Measurements from ENCODE around the gene TIAM2.
"Not testable (repeated sequence)": the region's sequence is repeated elsewhere in the genome, so short reads cannot be mapped to it uniquely, and the experiment has no call there.

The TIAM2 gene

GRCh38 chr6:154995254-154996015, at the start of gene TIAM2:
TSS of gene TIAM2 (plus strand) at chr6:154995315. CDS start at chr6:155129224, 133,909 bp downstream.
- peaks cover 6% of the 10 kb centered on the region for H3K4me1 Mint-ChIP-seq
- DNase-seq, result peak; percentile 39 to 43

GRCh38 chr6:154950979-154951344, 44.2 kb upstream of the TIAM2 start:
- peaks cover 6 to 7% of the 10 kb centered on the region in 2 donors for H3K9me3 Mint-ChIP-seq
- no peaks in the 10 kb centered on the region for H3K27me3 Mint-ChIP-seq
- no peak overlapping the region for H3K4me3 Mint-ChIP-seq
- H3K27ac Mint-ChIP-seq, result no peak overlapping the region
- ATAC-seq (peak; percentile 12), DNase-seq (no peak)
- H3K4me1 Mint-ChIP-seq, result peaks cover 32% of the 10 kb centered on the region

More at GRCh38 chr6:154995254-154996015, at the start of gene TIAM2:
- ATAC-seq, result peak; percentile 83
- H3K4me3 Mint-ChIP-seq, result peak within 1 kb of the TSS; percentile 74 to 78
- H3K9me3 Mint-ChIP-seq, result no peaks in the 10 kb centered on the region
- no peak within 1 kb of the TSS for H3K27ac Mint-ChIP-seq
- H3K27me3 Mint-ChIP-seq, result peaks cover 51% of the 10 kb centered on the region

GRCh38 chr6:154951345-154952200, 43.5 kb upstream of the TIAM2 start:
- Mint-ChIP-seq H3K27ac (peak overlapping the region in 1 of 2 donors; percentile 67), H3K4me3 (peak overlapping the region; percentile 20 to 62), H3K4me1 (peaks cover 32% of the 10 kb centered on the region), H3K27me3 (no peaks in the 10 kb centered on the region), H3K9me3 (peaks cover 6 to 7% of the 10 kb centered on the region in 2 donors)
- ATAC-seq (peak; percentile 69), DNase-seq (peak in 1 of 2 donors; percentile 21)

GRCh38 chr6:154953644-154954043, 41.5 kb upstream of the TIAM2 start:
- H3K4me1 Mint-ChIP-seq, result peaks cover 32% of the 10 kb centered on the region
- ATAC-seq (no peak), DNase-seq (no peak)
- H3K27me3 Mint-ChIP-seq, result no peaks in the 10 kb centered on the region
- H3K27ac Mint-ChIP-seq, result no peak overlapping the region
- H3K4me3 Mint-ChIP-seq, result no peak overlapping the region
- H3K9me3 Mint-ChIP-seq, result peaks cover 6 to 7% of the 10 kb centered on the region in 2 donors

GRCh38 chr6:154954347-154954746, 40.8 kb upstream of the TIAM2 start:
- peaks cover 32% of the 10 kb centered on the region for H3K4me1 Mint-ChIP-seq
- ATAC-seq, result no peak
- peaks cover 0 to under 1% of the 10 kb centered on the region in 2 donors for H3K9me3 Mint-ChIP-seq
- H3K27ac Mint-ChIP-seq, result no peak overlapping the region
- no peaks in the 10 kb centered on the region for H3K27me3 Mint-ChIP-seq
- H3K4me3 Mint-ChIP-seq, result no peak overlapping the region
- DNase-seq, result no peak

GRCh38 chr6:154956771-154957522, 38.2 kb upstream of the TIAM2 start:
- no peak for ATAC-seq
- no peak for DNase-seq
- no peak overlapping the region for H3K4me3 Mint-ChIP-seq
- H3K27ac Mint-ChIP-seq, result no peak overlapping the region
- no peaks in the 10 kb centered on the region for H3K27me3 Mint-ChIP-seq
- peaks cover 11% of the 10 kb centered on the region for H3K4me1 Mint-ChIP-seq
- H3K9me3 Mint-ChIP-seq, result no peaks in the 10 kb centered on the region

- no peaks in the 10 kb centered on the region for H3K27me3 Mint-ChIP-seq
These were observed 36.6 kb upstream of the TIAM2 start for GRCh38 chr6:154958469-154958868.

GRCh38 chr6:154960299-154960843, 34.7 kb upstream of the TIAM2 start:
- Mint-ChIP-seq H3K9me3 (no peaks in the 10 kb centered on the region), H3K27me3 (no peaks in the 10 kb centered on the region), H3K4me1 (no peaks in the 10 kb centered on the region), H3K4me3 (no peak overlapping the region), H3K27ac (peak overlapping the region in 1 of 2 donors; percentile 45)
- ATAC-seq (no peak), DNase-seq (no peak)

More at GRCh38 chr6:154958469-154958868, 36.6 kb upstream of the TIAM2 start:
- H3K4me1 Mint-ChIP-seq, result no peaks in the 10 kb centered on the region
- no peak for DNase-seq
- ATAC-seq, result no peak
- H3K4me3 Mint-ChIP-seq, result no peak overlapping the region
- H3K27ac Mint-ChIP-seq, result no peak overlapping the region
- no peaks in the 10 kb centered on the region for H3K9me3 Mint-ChIP-seq

- H3K4me3 Mint-ChIP-seq, result no peak overlapping the region
- no peaks in the 10 kb centered on the region for H3K9me3 Mint-ChIP-seq
- no peaks in the 10 kb centered on the region for H3K27me3 Mint-ChIP-seq
- ATAC-seq (no peak), DNase-seq (no peak)
- H3K27ac Mint-ChIP-seq, result peak overlapping the region in 1 of 2 donors; percentile 72
- no peaks in the 10 kb centered on the region for H3K4me1 Mint-ChIP-seq
These were observed 34.1 kb upstream of the TIAM2 start for GRCh38 chr6:154960854-154961530.

GRCh38 chr6:154962753-154963152, 32.4 kb upstream of the TIAM2 start:
- no peak for ATAC-seq
- H3K27me3 Mint-ChIP-seq, result no peaks in the 10 kb centered on the region
- H3K9me3 Mint-ChIP-seq, result peaks cover 0 to 3% of the 10 kb centered on the region in 2 donors
- no peaks in the 10 kb centered on the region for H3K4me1 Mint-ChIP-seq
- no peak overlapping the region for H3K27ac Mint-ChIP-seq
- no peak for DNase-seq
- H3K4me3 Mint-ChIP-seq, result no peak overlapping the region

- not testable (repeated sequence) for H3K27me3 Mint-ChIP-seq, DNase-seq, ATAC-seq, H3K4me3 Mint-ChIP-seq, H3K9me3 Mint-ChIP-seq, H3K4me1 Mint-ChIP-seq, H3K27ac Mint-ChIP-seq
These were observed 28.9 kb upstream of the TIAM2 start for GRCh38 chr6:154966065-154966770.

- H3K4me1 Mint-ChIP-seq, result no peaks in the 10 kb centered on the region
These were observed 25.3 kb upstream of the TIAM2 start for GRCh38 chr6:154969796-154970195.

GRCh38 chr6:154974485-154975149, 20.5 kb upstream of the TIAM2 start:
- ATAC-seq (no peak), DNase-seq (no peak)
- Mint-ChIP-seq H3K4me1 (no peaks in the 10 kb centered on the region), H3K27ac (no peak overlapping the region), H3K4me3 (no peak overlapping the region), H3K27me3 (no peaks in the 10 kb centered on the region), H3K9me3 (no peaks in the 10 kb centered on the region)

More at GRCh38 chr6:154969796-154970195, 25.3 kb upstream of the TIAM2 start:
- Mint-ChIP-seq H3K9me3 (peaks cover 0 to 3% of the 10 kb centered on the region in 2 donors), H3K27me3 (no peaks in the 10 kb centered on the region), H3K27ac (no peak overlapping the region), H3K4me3 (no peak overlapping the region)
- DNase-seq, result no peak
- ATAC-seq, result no peak

GRCh38 chr6:154977588-154977987, 17.5 kb upstream of the TIAM2 start:
- H3K4me1 Mint-ChIP-seq, result peaks cover 8% of the 10 kb centered on the region
- no peaks in the 10 kb centered on the region for H3K9me3 Mint-ChIP-seq
- DNase-seq, result no peak
- no peaks in the 10 kb centered on the region for H3K27me3 Mint-ChIP-seq
- H3K27ac Mint-ChIP-seq, result no peak overlapping the region
- H3K4me3 Mint-ChIP-seq, result no peak overlapping the region
- no peak for ATAC-seq

All from stimulated activated naive CD8-positive, alpha-beta T cell treated with anti-CD3 and anti-CD28 coated beads, Interleukin-15, amount 100 ng/mL, for 72 hours (primary cell).